Mesodermal cell (in vitro differentiated cells): Measurements from ENCODE around the gene CCDC102B.

Experiments used
- H3K27ac ChIP-seq: 2 replicates; pipeline ENCODE4 v1.7.0; 2013; ENCODE audit warnings: mild to moderate bottlenecking, low read depth, low read length, moderate library complexity; ENCODE audit not compliant: severe bottlenecking
- H3K36me3 ChIP-seq: 2 replicates; pipeline ENCODE4 v1.7.1; 2013; ENCODE audit warnings: mild to moderate bottlenecking, low read length, moderate library complexity; ENCODE audit not compliant: control insufficient read depth, insufficient read depth
- H3K4me1 ChIP-seq: one replicate; pipeline ENCODE4 v1.7.1; 2013; ENCODE audit warnings: mild to moderate bottlenecking, low read length; ENCODE audit not compliant: insufficient read depth, control insufficient read depth, poor library complexity, severe bottlenecking
- H3K4me3 ChIP-seq: 2 replicates; pipeline ENCODE4 v1.7.0; 2013; ENCODE audit warnings: low read length, control low read depth, mild to moderate bottlenecking; ENCODE audit not compliant: insufficient read depth, poor library complexity, severe bottlenecking; ENCODE audit errors: extremely low read depth
- H3K9me3 ChIP-seq: 2 replicates; pipeline ENCODE4 v1.7.1; 2013; ENCODE audit warnings: mild to moderate bottlenecking, low read length, moderate library complexity; ENCODE audit not compliant: control insufficient read depth
- WGBS, 2 experiments: methylation state at CpG; one replicate each; pipeline ENCODE4 v1.1.5; 2013; ENCODE audit warnings: missing lambda C conversion rate in 2 of 2; ENCODE audit not compliant: insufficient coverage in 2 of 2; 5-methylcytosine and 5-hydroxymethylcytosine counted together

The CCDC102B gene

GRCh38 chr18:68826121-68826520 lies 28.2 kb downstream of the CCDC102B start:
- Histone ChIP-seq H3K9me3 (no peaks in the 10 kb centered on the region), H3K36me3 (no peaks in the 10 kb centered on the region), H3K4me1 (no peaks in the 10 kb centered on the region), H3K27ac (no peak overlapping the region), H3K4me3 (no peak overlapping the region)
- WGBS, 2 experiments, result 89 to 100% methylated on average over 1 to 2 of the region's 3 CpGs

GRCh38 chr18:68830256-68831045 lies 32.6 kb downstream of the CCDC102B start:
- Histone ChIP-seq H3K9me3 (no peaks in the 10 kb centered on the region), H3K4me3 (no peak overlapping the region), H3K27ac (no peak overlapping the region), H3K4me1 (no peaks in the 10 kb centered on the region), H3K36me3 (no peaks in the 10 kb centered on the region)
- 100% methylated on average over 1 of the region's 2 CpGs for WGBS, 2 experiments

- Histone ChIP-seq H3K4me1 (no peaks in the 10 kb centered on the region), H3K36me3 (no peaks in the 10 kb centered on the region), H3K27ac (no peak overlapping the region), H3K4me3 (no peak overlapping the region), H3K9me3 (no peaks in the 10 kb centered on the region)
- 100% methylated on average over 2 of the region's 5 CpGs; no CpG with 5 or more reads in 1 of the 2 experiments for WGBS, 2 experiments
These were observed 35.9 kb downstream of the CCDC102B start for GRCh38 chr18:68833756-68834155.

DNA sequence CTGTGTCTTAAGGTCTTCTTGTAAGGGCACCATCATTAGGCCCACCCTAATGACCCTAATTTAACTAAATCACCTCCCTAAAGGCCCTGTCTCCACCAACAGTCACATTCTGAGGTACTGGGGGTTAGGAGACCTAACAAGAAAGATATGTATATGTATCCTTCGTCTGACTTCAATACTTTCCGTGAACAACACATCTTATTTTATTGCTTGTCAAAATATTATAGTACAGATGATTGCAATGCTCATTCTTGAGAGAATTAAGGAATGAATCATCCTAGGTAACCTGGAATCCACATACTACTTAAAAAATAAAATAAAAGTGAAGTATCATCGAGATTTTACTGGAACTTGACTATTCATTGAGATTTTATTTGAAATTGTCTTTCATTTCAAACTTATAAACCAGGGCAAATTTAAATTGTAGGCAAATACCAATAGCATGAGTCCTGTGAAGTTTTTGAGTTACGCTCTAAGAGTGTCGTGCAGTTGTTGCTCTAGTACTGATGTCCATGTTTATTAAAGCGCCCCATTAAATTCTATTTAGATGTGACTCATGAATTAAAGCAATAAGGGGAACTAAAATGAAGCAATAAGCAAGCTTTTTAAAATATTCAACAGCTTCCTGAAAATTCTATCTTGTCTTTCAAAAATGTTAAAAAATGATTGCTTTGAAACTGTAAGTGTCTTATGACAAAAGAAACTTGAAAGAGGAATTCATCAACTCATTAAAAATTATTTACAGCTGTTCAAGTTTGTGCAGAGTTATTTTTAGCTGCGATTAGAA lies 40.0 kb downstream of the CCDC102B start:
- WGBS, 2 experiments, result 100% methylated on average over 2 of the region's 7 CpGs; no CpG with 5 or more reads in 1 of the 2 experiments
- no peaks in the 10 kb centered on the region for H3K4me1 ChIP-seq
- H3K9me3 ChIP-seq, result no peaks in the 10 kb centered on the region
- H3K27ac ChIP-seq, result no peak overlapping the region
- no peak overlapping the region for H3K4me3 ChIP-seq
- no peaks in the 10 kb centered on the region for H3K36me3 ChIP-seq

DNA sequence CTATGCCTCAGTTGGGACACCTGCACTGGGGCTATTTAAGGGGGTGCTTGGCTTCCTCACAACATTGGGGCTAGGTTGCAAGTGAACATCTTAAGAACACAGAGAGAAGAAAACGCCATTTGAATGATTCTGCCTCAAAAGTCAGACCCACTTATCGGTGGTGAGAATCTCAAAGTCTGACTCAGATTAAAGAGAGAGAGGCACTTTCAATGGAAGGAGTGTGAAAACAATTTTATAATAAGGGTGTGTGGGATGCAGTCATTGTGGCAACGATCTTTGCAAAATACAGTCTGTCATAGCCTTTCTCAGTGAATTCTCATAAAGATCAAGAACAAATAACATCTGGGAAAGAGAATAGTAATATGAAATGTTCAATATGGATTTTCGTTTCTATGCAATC lies 41.8 kb downstream of the CCDC102B start:
- Histone ChIP-seq H3K4me3 (no peak overlapping the region), H3K36me3 (no peaks in the 10 kb centered on the region), H3K4me1 (no peaks in the 10 kb centered on the region), H3K9me3 (no peaks in the 10 kb centered on the region), H3K27ac (no peak overlapping the region)
- WGBS, 2 experiments, result 76 to 100% methylated on average over 1 to 2 of the region's 4 CpGs

DNA sequence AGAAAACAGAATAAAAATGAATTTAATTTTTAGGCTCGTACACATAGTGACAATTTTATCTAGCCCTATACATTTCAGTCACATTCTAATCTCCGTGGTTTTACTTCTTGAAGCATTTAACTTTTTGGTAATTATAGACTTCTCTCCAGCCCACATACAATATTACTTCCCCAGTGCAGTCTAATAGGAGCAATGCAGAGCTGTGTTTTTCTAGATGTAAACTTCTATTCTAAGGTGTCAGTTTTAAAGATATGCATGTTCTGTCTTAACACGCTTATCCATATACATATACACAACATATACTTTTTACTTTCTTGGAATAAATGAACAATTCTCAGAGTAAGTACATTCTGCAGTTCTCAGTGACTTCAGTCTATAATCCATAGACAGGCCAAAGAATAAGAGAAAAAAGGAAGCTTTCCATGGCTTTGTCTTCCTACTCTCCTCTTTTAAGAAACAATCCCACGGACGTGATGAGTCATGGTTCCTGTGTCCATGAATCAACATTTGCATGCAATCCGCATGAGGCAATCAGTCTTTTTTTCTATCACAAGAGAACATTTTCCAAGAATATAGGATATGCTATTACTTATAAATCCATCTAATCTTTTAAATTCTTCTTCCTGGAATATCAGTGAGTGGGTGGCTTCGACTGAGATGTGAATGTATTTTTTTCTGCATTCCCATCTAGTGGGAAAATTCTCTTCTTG lies 42.8 kb downstream of the CCDC102B start:
- H3K4me3 ChIP-seq, result no peak overlapping the region
- H3K4me1 ChIP-seq, result no peaks in the 10 kb centered on the region
- H3K27ac ChIP-seq, result peak overlapping the region; percentile 73
- no peaks in the 10 kb centered on the region for H3K9me3 ChIP-seq
- WGBS, 2 experiments, result 42 to 50% methylated on average over 2 of the region's 7 CpGs
- no peaks in the 10 kb centered on the region for H3K36me3 ChIP-seq

GRCh38 chr18:68841301-68841700 lies 43.4 kb downstream of the CCDC102B start:
- Histone ChIP-seq H3K4me1 (no peaks in the 10 kb centered on the region), H3K4me3 (no peak overlapping the region), H3K36me3 (no peaks in the 10 kb centered on the region), H3K27ac (peak overlapping the region; percentile 73), H3K9me3 (no peaks in the 10 kb centered on the region)

GRCh38 chr18:68842951-68843350 lies 45.1 kb downstream of the CCDC102B start:
- no peaks in the 10 kb centered on the region for H3K4me1 ChIP-seq
- H3K36me3 ChIP-seq, result no peaks in the 10 kb centered on the region
- no CpG with 5 or more reads among the region's 2 CpGs for WGBS, 2 experiments
- no peak overlapping the region for H3K27ac ChIP-seq
- no peaks in the 10 kb centered on the region for H3K9me3 ChIP-seq
- H3K4me3 ChIP-seq, result no peak overlapping the region

GRCh38 chr18:68843473-68844089 lies 45.7 kb downstream of the CCDC102B start:
- Histone ChIP-seq H3K27ac (no peak overlapping the region), H3K36me3 (no peaks in the 10 kb centered on the region), H3K9me3 (no peaks in the 10 kb centered on the region), H3K4me3 (no peak overlapping the region), H3K4me1 (no peaks in the 10 kb centered on the region)
- WGBS, 2 experiments, result no CpG with 5 or more reads among the region's 2 CpGs

DNA sequence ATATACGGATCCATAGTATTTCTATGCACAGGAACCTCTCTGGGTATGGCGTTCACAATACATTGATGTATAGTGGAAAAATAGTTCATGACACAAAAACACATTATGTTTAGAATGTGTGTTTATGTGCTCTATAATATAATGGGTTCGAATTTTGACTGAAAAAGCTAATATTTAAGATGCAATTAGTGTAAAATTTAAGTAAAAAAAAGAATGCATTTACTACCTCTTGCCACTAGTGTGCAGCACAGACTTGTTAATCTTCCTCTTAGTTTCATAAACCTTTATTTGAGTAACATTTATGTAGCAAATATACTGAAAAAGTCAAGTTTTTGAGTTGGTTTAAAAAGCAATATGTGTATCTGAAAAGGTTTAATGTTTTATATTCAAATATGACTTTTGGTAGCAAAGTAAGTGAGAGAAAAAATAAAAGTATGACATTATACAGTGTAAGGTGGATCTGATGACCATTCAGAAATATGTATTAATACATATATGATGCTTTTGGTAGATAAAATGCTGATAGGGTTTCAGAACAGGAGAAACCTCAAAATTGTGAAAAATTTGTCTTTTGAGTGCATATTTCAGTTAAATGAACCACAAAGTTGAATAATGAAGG lies 49.4 kb downstream of the CCDC102B start:
- H3K36me3 ChIP-seq, result no peaks in the 10 kb centered on the region
- no peak overlapping the region for H3K4me3 ChIP-seq
- H3K9me3 ChIP-seq, result no peaks in the 10 kb centered on the region
- no CpG with 5 or more reads among the region's 3 CpGs for WGBS, 2 experiments
- no peak overlapping the region for H3K27ac ChIP-seq
- no peaks in the 10 kb centered on the region for H3K4me1 ChIP-seq
